HG02642 (cell line): ENCODE measurements around the gene AIRE.
"Not testable (repeated sequence)": the region's sequence is repeated elsewhere in the genome, so short reads cannot be mapped to it uniquely, and the experiment has no call there.

ENCODE experiments used
- ATAC-seq: cut with Tn5 transposase; IDR thresholded peaks from one replicate; pipeline ENCODE4 v1.9.1; 2021; ENCODE audit warnings: mild to moderate bottlenecking; ENCODE audit not compliant: unreplicated experiment, poor library complexity

Gene AIRE

DNA sequence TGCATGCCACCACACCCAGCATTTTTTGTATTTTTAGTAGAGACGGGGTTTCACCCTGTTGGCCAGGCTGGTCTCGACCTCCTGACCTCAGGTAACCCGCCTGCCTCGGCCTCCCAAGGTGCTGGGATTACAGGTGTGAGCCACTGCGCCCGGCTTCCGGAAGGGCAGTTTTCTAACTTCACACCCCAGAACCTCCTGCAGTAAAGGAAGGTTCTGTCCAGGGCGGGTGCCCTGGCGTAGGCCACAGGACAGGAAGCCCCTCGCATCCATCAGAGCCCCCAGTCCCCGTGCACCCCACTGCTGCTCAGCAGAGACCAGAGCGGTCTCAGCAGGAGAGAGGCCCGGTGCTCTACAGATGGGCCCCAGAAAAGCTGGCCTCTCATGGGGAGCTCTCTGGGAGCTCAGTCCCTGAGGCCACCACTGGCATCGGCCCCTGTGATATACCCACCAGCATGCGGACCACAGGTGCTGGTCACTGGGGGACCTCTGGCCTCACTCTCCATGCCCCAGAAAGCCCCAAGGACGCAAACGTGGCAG lies 19.9 kb upstream of the AIRE start:
- ATAC-seq = no peak

DNA sequence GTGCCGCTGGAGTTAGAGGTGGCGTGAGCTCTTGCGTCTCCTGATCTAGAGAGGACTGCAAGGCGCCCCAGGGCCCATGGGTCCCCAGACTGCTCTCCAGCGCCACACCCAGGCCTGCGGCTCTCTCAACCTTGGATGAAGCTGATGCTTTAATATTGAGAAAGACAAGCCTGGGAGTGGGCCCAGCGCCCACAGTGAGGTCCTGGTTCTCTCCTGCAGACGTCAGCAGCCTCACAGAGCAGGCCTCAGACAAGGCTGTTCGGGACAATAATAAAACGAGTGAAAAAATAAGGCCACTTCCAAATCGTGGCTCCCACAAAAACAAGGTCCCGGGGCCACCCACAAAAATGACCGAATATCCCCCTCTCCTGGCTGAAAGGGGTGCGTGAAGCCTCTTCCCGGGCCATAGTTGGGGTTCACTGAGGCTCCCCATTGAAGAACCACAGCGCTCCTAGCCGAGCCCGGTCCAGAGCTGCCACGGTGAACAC lies 18.0 kb upstream of the AIRE start:
- ATAC-seq = no peak

DNA sequence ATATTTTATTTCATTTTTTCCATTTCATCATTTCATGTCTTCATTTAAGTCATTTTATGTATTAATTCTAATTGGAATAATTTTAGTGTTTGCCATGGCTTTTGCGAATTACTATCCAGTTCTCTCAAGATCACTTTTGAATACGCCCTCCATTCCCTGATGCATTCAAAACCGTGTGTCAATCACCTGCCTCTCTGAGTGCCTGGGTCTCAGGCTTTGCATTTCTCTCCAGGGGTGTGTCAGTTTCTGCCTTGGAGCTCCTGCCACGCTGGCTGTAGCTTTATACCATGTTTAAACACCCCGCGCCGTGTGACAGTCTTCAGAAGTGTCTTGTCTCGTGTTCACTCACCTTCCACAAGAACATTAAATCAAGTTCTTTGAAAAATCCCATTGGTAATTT lies 16.6 kb upstream of the AIRE start:
- ATAC-seq = no peak

DNA sequence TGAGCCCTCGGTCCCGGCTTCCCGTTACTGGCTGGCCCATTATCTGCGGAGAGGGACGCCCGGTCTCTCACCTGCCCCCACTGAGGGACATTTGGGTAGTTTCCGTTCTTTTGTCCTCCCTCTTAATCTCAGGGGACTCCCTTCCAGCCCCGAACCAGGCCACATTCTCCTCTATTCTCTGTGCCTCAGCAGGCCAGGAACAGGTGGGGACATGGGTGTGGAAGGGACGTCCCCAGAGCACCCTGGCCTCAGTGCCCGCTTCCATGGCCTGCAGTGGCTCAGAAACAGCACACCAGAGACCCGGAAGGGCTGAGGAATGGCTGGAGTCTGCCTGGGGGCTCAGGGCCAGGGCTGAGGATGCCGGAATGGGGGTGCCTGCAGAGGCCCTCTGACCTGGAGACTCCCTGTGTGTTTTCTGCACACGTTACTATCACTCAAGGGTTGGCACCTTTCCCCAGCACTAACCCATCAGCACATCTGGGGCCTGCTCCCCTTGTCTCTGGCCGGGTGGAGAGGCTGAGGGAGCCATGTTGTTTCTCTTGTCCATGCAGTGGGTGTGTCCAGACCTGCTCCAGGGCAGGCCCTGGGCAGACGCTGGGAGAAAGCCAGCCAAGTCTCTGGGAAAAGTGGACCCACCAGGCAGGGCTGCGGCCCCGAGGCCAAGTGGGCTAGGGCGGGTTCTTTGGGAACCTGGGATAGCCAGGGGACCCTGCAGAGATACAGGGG lies 14.0 kb upstream of the AIRE start:
- no peak for ATAC-seq

DNA sequence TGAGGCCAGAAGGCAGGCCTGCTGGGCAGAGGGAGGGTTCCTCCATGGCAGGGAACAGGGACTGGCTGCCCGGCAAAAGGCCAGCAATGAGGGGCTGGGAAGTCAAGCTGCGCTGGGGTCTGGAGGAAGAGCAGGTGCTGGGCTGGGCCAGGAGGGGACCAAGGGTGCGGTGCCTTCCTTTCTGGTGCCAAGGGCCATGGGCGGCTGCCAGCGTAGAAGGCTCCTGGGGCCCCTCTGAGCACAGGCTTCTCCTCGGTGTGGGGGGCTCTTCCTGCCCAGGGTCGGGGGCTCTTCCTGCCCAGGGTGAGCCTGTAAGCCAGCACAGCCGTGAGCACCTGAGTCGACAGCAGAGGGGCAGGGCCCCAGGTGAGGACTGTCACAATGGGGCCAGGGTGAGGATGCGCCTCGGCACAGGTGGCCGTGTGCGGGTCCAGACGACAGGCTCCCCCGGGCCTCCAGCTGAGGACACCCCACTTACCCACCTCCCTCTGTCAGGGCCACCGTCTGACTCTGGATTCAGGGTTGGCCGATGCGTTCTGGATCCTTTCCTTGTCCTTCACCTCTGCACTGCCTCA lies 13.3 kb upstream of the AIRE start:
- ATAC-seq = no peak

DNA sequence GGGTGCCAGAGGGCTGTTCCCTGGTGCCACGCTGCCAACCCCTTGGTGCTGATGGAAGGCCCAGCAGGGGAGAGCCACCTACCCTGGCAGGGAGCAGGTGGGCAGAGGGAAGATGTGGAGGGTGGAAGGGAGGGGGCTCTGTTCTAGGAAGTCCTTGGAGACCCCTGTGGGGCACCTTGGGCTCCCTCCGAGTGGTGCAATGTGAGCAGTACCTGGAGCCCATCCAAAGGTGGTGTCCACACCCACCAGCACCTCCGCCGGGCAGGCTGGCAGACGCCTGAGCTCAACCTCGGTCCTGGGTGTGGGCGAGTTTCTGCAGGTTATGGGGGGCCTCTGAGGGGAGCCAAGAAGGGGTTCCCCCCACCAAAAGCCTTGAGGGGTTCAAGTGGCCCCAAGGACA lies 12.6 kb upstream of the AIRE start:
- no peak for ATAC-seq

DNA sequence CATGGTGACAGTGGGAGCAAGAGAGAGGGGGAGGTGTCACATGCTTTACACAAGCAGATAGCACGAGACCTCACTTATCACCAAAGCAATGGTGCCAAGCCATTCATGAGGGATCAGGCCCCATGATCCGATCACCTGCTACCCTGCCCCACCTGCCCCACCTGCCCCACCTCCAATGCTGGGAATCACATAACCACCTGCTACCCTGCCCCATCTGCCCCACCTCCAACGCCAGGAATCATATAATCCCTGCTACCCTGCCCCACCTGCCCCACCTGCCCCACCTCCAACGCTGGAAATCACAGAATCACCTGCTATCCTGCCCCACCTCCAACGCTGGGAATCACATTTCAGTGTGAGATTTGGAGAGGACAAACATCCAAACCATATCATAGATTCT lies 10.6 kb upstream of the AIRE start:
- no peak for ATAC-seq

DNA sequence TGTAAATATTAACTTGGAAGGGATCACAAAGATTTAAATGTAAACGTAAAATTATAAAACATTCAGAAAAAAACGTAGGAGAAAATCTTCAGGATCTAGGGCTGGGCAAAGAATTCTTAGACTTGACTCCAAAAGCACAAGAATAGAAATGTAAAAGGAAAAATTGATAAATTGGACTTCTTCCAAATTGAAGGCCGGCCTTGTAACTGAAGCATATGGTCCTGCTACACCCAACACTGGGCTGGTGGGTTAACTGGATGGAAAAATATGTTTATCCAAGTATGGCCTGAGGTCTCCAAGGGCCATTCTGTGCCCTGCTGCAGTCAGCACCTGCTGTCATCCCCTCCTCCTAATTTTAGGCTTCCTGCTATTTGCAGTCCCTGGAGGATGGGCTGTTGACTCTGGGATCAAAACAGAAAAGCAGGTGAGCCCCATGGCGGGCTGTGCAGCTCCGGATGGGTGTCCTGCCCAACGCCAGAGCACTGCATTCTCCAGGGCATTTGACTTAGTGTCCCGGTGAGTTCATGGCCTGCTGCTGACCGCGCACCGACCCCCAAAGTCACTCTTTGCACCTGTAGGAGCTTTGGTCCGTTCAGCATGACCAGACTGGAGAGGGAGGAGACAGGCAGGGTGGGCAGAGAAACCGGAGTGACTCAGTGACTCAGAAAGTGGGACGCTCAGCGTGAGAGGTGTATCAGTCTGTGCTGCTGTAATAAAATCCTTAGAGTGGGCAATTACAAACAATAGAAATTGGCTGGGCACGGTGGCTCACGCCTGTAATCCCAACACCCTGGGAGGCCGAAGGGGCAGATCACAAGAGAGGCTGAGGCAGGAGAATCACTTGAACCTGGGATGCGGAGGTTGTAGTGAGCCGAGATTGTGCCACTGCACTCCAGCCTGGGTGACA lies 6.1 kb upstream of the AIRE start:
- ATAC-seq = no peak

DNA sequence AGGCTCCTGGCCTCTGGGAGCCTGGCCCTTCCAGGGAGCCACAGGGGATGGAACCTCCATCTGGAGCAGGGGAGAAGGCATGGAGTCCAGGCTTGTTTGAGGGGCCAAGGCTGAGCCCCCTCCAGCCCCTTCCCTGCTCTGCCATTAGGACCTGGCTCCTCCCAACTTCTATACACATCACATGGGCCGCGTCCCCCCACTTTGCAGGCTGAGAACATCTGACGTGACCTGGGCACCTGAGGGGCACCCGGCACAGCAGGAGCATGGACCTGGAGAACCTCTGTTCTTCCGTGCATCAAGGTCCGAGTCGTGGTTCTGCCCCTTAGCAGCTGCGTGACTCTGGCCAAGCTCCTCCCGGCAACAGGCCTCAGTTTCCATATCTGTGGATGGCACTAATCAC lies 3.9 kb upstream of the AIRE start:
- no peak for ATAC-seq

DNA sequence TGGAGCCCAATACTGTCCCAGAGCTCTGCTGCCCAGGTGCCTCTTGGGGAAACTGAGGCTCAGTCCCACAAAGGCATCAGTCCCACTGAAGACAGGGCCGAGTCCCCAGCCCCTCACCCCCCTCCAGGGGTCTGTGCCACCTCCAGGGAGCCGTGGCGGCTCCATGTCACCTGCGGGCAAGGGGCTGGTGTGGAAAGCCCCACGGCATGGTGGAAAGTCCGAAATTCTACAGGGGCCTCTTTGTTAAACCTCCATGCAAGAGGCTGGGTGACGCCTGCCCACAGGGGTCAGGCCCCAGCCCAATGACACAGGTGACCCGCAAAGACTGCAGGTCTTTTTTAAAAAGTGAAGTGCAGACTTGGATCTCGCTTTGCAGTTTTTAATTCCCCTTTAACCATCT lies 3.3 kb upstream of the AIRE start:
- ATAC-seq = no peak

DNA sequence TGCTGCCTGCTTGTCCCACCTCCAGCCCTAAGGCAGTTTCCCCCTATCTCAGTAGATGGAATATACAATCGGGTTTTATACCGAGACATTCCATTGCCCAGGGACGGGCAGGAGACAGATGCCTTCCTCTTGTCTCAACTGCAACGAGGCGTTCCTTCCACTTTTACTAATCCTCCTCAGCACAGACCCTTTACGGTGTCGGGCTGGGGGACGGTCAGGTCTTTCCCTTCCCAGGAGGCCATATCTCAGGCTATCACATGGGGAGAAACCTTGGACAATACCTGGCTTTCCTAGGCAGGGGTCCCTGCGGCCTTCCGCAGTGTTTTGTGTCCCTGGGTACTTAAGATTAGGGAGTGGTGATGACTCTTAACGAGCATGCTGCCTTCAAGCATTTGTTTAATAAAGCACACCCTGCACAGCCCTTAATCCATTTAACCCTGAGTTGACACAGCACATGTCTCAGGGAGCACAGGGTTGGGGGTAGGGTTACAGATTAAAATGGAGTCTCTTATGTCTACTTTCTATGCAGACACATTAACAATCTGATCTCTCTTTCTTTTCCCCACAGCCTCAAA lies 2.4 kb upstream of the AIRE start:
- not testable (repeated sequence) for ATAC-seq

DNA sequence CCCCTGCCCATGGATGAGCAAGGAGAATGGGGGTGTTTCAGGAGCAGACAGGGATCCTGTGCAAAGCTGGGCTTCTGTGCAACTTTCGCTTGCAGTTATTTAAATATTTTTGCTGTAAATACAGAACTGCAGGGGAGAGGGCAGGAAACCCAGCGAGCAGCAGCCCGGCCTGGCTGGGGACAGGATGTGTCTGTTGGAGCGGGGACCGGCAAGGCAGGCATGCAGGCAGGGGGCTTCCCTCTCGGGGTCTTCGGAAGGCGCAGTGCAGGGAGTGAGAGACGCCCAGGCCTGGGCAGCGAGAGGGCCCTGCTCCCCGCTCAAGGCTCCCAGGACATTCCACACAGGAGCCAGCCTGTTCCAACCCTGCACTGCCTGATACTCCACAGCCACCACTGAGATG lies 1.7 kb upstream of the AIRE start:
- ATAC-seq = no peak

DNA sequence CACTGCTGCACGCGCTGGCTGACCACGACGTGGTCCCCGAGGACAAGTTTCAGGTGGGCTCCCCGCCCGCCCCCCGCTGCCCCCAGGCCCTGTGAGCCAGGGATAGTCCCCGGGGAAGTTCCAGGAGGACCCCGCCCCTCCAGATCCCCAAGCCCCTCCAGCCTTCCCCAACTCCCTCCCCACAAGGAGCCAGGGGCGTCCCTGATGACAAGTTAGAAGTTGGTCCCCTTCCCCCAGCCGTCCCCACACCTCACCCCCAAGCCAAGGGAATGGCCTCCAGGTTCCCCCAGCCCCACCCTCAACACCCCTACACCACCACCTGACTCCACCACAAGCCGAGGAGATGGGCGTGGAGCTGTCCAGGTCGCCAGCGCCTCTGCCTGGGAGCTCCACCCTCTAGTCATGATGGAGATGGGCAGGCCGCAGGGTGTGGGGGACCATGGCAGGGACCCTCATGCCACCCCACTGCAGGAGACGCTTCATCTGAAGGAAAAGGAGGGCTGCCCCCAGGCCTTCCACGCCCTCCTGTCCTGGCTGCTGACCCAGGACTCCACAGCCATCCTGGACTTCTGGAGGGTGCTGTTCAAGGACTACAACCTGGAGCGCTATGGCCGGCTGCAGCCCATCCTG lies 525 bp downstream of the AIRE start:
- ATAC-seq = no peak

DNA sequence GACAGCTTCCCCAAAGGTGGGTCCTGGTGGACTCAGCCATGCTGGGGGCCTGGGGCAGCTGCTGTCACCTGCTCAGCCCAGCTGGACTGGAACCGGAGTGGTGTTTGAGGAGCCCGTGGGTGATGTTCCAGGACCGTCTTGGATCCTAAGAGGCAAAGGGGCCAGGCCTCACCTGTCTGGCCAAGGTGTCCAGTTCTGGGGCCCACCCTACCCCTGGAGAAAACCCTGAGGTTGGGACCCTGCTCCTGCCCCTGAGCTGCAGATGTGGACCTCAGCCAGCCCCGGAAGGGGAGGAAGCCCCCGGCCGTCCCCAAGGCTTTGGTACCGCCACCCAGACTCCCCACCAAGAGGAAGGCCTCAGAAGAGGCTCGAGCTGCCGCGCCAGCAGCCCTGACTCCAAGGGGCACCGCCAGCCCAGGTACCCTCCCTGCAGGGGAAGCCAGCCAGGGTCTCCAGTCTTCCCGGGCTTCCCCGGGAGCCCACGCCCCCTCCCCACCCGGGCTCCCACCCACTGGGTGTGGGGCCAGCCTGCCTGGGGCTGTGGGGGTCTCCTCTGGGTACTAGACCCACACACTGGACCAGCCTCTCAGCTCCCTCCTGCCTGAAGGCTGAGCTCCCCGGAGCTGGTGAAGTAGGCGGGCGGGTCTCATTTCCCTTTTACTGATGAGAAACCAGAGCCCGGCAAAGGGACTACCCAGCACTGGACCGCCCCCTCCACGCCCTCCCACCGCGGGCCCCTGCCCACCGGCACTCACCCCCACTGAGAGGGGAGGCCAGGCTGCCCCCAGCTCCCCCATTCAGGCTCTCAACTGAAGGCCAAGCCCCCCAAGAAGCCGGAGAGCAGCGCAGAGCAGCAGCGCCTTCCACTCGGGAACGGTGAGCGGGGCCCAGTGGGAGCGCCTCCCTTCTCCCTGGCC lies 1.3 kb downstream of the AIRE start:
- ATAC-seq = no peak

DNA sequence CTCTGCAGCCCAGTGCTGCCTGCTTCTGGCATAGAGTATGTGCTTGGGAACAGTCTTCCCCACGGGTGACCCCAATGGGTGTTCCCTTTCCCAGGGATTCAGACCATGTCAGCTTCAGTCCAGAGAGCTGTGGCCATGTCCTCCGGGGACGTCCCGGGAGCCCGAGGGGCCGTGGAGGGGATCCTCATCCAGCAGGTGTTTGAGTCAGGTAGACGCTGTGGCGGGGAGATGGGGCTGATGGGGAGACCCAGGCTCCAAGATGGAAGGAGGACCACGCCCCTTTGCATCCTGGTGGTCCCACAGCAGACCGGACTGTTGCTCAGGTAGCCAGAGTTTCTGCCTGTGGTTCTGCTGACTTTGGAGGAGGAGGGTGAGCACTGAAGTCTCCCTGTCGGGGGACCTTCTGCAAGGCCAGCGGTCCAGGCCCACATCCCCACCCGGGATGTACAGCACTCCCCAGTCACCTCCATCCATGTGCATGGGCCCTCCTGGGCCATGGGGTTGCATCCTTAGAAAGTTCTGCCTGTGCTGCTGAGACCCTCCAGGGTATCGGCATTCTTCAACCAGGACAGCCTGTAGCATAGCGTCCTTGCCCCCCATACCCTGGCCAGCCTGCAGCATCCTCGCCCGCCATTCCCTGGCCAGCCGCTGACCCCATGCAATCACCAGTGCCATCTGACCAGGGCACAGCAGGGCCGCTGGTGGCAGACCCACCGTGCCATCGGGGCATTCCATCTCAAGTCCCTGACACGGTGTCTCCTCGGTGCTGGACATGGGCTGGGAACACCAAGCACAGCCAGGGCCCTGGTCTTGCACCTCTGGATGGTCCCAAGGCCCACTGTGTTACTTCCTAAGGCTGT lies 2.8 kb downstream of the AIRE start:
- ATAC-seq = no peak

DNA sequence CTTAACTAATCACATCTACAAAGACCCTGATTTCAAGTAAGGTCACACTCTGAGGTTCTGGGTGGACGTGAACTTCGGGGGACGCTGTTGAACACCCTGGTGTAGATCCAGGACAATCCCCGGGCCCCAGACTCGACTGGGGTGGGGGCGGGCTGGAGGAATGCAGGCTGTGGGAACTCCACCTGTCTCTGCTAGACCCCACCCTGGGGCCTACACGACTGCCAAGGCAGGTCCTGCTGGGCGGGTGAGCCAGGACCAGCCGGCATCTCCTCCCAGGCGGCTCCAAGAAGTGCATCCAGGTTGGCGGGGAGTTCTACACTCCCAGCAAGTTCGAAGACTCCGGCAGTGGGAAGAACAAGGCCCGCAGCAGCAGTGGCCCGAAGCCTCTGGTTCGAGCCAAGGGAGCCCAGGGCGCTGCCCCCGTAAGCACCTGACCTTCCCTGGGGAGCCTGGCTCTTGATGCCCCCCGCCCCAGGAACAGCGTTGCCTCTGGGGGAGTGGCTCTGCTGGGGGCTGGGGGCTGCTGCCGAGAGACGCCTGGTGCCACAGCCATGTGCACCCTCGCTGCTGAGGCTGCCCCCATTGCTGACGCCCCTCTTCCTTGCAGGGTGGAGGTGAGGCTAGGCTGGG lies 3.8 kb downstream of the AIRE start:
- ATAC-seq = no peak

DNA sequence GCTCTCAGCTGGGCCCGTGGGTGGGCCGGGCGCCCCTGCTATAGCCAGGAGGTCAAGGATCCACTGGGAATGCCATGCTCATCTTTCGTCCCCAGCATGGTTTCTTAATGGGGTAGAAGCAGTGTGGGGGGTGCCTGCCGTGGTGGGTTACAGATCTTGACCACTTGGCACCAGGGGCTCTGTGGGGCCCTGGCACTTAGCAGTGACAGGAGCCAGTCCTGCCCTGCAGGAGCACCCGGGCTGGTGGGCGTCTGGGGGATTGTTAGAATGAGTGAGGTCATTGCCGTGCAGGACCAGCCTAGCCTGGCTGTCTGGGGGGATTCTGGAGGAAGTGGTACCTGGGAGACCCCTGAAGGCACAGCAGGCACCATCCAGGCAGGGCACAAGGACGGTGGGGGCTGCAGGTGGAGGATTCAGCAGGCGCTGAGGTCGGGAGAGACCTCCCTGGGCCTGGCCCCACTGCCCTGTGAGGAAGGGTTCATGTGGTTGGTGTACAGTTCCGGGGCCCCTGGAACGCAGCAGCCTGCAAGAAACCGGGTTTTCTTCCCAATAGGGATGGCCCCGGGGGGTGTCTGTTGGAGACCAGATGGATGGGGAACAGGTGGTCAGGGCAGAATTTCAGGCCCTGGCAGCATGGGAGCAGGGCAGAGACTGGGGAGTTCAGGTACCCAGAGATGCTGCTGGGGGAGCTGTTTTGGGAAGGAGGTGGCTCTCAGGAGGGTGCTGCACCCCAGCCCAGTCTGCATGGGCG lies 4.8 kb downstream of the AIRE start:
- ATAC-seq = no peak
